ENCODE results near the gene SPACDR.
A peak's percentile ranks its signal among the peaks of the same experiment; 100 is the strongest.

The SPACDR gene

DNA sequence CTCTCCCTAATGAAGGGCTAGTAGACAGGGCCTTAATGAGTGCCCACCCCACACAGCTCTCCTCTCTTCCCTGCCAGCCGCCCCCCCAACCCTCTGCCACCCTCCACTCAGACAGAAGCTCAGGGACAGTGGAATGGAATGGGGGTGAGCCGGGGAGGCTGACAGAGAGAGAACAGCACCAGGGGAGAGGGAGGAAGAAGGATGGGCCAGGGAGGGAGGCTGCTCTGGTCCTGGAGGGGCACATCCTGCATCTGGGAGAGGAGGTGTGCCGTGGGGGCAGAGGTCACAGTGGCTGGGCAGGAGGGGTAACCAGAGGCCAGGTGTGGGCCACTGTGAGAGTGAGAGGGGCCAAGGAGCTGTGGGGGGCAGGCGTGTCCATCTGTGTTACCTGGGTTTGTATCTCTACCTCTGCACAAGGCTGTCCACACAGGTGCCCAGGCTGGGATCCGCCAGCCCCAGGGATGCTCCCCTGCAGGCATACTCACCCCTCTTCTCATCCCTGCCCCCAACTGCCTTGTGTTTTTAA lies 22.1 kb upstream of the SPACDR start:
- no peak for DNase-seq (ENCODE audit: insufficient read length, low spot score)
- FAIRE-seq = no peak

DNA sequence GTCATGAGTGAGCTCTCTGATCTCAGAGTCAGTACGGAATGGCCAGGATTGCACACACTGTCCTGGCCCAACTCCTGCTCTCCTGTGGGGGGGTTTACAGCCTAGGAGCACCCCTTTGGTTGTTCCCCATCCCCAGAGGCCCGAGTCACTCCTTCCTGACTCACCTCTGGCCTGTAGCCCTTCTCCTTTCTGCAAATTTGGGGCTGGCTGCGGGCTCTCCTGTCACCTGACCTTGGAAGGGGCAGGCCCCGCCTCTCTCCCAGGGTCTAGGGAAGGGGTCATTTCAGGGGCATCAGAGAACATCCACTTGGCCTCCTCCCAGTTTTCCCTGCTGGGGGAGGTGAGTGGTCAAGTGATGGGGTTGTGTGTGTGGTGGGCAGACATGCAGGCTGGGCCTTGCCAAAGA lies 21.4 kb upstream of the SPACDR start:
- no peak for FAIRE-seq
- DNase-seq (ENCODE audit: insufficient read length, low spot score) = no peak

DNA sequence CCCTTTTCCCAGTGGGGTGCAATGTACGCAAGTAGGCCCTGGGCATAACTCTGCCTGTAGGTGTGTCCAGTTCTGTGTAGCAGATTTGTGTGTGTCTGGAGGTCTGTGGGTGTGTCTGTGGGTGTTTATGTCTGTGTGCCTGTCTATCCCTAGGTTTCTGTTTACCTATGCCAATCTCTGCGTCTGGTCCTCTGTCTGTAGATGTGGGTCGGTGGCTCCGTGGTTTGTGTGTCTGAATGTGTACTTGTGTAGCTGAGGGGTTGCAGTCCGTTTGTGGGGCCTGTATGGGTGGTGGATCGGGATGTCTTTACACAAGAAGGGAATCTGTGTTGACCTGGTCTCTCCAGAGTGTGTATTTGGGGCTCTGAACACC lies 20.6 kb upstream of the SPACDR start:
- FAIRE-seq (no peak), DNase-seq (ENCODE audit: insufficient read length, low spot score) (no peak)

DNA sequence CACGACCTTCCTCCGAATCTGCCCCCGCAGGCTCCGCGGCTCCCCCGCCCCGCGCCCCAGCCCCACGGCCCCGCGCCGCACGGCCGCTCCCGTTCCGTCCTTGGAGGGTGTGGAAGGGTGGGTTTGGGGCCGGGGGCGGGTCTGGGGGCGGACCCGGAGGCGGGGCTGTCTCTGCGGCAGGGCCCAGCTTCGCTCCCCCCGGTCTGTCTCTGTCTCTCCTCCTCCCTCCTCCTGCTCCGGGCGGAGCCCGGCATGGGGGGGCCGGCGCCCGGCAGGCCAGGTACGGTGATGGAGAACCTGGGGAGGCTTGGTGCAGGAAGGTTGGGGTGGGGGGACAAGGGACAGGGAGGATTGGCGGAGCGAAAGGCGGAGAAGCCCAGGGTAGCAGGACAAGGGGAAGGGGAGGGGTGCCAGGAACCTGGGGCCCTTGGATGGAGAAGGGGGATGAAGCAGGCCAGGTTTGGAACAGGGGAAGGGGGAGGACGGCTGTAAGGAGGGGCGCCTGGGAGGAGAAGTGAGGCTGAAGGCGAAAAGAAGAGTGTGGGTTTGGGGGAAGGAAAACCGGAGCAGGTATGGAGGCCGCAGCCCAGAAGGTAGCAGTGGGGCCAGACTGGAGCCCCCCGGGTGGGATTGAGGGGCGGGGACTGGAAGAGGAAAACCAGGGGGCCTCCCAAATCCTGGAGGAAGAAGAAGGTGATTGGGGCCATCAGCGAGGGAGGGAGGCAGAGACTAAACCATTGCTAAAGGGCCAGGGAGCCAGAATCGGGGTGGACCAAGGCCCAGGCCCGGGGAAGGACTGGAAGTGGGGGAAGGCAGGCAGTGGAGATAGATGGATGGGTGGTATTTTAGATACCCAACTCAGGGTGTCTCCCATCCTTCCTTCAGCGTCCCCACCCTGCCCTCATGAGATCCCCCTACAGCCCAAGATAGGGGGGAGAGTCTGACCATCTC lies 19.9 kb upstream of the SPACDR start, which contains the start of gene NYAP1:
Gene NYAP1, plus strand, starts transcription at position 206 of the 951 bp plus-strand sequence. CDS start 1,385 bp downstream, outside the sequence.
- peak; percentile 67 for DNase-seq (ENCODE audit: insufficient read length, low spot score)
- FAIRE-seq = no peak

DNA sequence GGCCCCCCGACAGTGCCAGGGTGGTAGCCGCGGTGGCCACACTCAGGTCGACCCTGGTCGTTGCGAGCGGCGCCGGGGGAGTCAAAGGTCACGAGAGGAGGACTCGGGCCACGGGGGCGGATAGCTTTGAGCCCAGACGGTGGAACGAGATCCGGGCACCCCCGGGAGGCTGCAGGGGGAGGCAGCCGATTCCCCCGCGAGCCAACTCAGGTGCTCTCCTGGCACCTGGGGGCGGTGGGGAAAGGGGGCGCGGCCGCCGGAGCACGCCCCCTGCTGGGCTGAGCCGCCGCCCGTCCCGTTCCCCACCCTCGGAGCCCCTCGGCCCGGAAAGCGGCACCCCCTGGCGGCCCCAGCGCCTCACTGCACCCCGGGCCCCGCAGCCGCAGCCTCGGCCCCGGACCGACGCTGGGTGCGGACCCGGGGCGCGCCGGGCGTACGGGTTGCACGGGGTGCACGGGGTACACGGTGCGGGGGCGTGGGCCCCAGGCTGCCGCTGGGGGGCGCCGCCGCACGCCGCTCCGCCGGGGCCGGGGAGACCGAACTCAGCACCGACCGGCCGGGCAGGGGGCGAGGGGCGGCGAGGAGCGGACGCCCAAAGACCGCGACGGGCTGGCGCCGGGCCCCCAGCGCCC lies 19.1 kb upstream of the SPACDR start:
- FAIRE-seq (no peak), DNase-seq (ENCODE audit: insufficient read length, low spot score) (peak; percentile 51)

DNA sequence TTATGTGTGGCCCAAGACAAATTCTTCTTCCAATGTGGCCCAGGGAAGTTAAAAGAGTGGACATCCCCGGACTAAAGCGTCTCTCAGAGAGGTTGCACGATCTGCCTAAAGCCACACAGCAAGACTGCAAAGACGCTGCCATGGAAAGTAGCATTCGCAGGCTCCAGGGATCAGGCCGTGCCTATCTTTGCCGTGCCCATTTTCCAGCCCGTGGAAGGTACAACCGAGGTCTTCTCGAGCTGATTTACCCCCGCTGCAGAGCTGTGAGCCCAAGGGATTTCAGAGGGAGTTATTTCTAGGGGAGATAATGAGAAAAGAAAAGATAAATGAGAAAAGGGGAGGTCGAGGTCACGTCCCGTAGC lies 18.6 kb upstream of the SPACDR start:
- FAIRE-seq (no peak), DNase-seq (ENCODE audit: insufficient read length, low spot score) (no peak)

DNA sequence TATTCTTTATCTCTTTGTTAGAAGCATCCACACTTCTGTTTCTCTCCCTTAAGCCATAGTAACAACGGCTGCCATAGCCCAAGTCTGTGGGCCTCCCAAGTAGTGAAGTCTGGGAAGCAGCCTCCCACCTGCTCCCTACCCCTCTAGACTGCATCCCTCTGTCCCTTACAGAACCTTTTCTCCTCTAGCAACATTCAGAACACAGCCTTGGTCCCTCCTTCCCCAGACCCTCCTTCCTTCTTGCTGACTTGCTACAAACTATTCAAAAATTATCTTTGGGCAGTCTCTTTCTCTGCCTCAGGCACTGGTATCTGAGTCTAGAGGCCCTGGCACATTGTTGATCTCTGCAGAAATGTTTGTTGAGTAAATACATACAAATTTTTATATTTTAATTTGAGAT lies 17.4 kb upstream of the SPACDR start:
- no peak for DNase-seq (ENCODE audit: insufficient read length, low spot score)
- FAIRE-seq = no peak

DNA sequence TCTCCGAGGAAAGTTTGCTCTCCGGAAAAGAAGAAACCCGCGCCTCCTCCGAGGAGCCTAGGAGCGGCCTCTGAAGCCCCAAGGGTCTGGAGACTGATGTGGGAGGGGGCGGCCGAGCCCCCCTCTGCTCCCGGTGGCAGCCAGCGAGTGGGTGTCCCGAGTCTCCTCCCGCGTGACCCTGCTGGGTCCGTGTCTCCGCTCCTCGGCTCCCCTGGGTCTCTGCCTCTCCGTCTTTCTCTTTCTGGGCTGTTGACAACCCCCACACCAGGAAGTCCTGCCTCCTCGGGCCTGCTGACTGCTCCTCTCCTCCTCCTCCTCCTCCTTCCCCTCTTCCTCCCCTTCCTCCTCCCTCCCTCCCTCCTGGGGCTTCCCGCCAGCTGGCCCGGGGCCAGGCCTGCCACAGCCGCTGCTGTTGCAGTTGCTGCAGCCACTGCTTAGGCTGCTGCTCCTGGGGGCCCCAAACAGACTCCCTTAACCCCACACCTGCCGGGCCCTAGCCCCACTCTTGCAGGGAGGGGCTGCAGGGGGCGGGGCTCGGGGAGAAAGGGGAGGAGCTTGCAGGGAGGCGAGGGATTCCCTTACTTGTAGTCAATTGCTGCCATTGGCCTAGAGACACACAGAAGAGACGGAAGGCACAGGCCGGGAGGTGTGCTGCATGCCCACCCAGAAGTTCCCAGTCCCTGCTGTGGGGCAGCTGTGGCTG lies 15.0 kb upstream of the SPACDR start, which contains the start of gene TSC22D4:
Gene TSC22D4, minus strand, starts transcription at position 257 of the 703 bp plus-strand sequence. CDS start 1,176 bp downstream, outside the sequence.
- FAIRE-seq = no peak
- peak; percentile 83 for DNase-seq (ENCODE audit: insufficient read length, low spot score)

DNA sequence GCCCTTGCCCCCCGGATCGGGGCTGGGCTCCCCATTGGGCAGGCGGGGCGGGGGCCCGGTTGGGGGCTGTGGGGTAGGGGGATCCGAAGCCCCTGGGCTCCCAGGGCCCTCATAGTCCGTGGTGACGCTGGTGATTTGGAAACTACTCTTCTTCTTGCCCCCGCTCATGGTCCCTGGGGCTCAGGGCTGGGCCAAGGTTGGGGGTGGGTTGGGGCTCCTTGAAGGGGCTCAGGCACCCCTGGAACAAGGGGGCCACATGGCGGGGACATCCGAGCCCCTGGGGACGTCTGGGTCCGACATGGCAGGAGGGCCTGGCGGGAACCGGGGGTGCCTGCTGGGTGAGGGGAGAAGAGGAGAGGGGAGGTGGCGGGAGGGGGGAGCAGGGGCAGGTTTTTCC lies 13.8 kb upstream of the SPACDR start:
- no peak for FAIRE-seq
- no peak for DNase-seq (ENCODE audit: insufficient read length, low spot score)

DNA sequence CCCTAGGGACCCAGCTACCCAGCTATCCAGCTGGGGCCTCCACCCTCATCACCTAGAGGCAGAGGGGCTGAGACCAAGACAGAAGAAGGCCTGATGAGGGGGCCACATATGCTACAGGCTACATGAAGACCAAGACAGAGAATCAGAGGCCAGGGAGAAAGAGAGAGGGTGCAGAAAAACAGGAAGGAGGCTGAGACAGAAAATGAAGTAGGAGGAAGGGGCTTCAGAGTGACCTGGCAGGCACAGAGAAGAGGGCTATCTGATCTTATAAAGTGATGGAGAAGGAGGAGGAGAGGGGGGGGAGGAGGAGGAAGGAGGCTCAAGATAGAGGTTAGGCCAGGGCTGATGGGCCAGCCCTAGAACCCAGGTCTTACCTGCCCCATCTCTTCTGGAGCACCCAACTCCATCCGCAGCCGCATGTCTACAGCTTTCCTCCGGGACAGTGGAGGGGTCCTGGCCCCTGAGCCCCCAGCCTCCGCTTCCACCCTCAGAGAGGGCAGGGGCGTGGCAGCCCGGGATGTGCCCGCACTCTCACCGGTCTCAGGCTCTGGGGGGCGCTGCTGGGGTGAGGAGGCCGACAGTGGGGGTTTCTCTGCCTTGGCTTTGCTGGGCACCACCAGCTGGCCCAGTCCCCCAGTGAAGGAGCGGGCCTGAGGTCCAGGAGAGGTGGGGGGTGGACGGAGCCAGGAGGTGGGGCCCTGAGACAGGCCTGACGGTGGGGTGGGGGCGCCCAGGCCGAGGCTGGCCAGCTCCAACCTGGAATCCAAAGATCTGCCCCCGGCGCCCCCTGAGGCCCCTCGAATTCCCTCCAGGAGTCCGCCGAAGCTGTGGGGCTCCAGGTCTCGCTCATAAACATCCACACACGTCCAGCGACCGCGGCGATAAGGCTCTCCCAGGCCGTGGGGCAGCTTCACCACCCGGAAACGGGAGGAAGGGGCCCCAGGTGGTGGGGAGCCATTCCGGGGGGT lies 13.1 kb upstream of the SPACDR start:
- DNase-seq (ENCODE audit: insufficient read length, low spot score) = no peak
- FAIRE-seq = no peak

DNA sequence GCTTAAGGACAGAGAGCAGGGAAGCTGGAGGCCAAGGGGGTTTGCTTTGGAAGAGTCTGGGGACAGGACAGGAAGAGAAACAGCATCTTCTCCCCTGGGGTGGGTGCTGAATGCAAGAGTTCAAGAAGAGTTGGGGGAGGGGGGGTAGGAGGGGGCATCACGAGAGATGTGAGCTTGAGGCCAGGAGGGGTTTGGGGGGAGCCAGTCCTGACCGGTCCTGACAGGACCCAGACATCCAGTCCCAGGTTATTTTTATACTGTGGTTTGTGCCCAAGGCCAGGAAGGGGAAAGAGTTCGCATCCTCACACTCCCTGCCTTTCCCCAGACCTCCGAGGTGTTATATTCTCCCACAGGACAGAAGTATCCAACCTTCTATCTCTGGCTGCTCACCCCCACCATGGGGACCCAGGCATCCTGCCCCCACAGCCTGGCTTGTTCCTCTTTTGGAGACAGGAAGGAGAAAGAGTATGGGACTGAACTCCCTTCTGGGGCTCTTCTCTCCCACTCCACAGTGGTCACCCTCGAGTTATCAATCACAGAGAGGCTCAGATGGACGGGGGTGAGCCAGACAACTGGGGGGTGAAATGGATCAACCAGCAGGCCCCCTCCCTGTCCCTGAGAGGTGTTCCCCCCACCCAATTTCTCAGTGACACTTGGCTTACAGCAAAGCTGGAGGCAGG lies 12.2 kb upstream of the SPACDR start:
- DNase-seq (ENCODE audit: insufficient read length, low spot score) (no peak), FAIRE-seq (no peak)

DNA sequence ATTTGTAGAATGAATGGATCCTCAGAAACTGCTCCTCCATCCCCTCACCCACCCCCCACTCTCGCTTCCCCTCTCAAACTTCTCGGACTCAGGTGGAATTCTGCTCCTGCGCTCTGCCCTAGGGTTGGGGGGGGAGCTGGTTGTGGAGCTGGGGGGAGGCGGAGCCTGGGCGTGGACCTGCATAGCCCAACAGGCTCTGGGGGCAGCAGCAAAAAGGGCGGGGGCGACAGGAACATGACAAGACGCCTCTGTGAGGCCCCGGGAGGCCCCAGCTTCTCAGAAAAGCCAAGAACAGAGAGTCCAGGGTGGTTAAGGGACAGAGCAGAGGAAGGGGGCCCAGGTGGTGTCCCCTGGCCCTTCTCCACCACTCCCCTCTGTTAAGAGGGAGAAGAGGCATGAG lies 11.5 kb upstream of the SPACDR start:
- DNase-seq (ENCODE audit: insufficient read length, low spot score) = no peak
- FAIRE-seq = no peak

DNA sequence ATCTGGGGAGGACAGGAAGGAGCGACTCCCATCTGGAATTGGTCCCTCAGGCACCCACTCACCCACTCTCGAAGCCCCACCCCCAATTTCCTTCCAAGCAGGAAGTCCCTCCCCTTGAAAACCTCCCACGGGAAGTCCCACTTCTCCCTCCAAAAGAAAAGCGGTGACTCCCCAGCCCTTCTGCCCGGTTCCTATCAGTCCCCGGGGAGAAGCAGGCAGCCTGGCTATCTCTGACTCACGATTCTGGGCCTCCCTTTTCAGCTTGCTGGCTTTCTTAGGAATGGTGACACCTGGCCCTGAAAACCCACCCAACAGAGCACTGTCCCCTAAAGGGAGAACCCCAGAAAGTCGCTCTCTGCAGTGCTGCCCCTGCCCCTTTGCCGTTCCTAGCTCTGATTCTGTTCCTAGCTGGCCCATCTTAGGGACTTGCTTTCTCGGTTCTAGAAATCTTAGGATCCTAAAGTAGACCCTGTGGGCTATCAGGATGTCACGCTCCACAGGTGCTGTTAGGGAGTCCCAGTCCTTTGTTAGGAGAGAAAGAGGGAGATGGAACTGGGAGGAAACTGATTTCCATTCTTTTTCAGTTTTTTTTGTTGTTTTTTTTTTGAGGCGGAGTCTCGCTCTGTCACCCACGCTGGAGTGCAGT lies 8.9 kb upstream of the SPACDR start:
- FAIRE-seq = no peak
- no peak for DNase-seq (ENCODE audit: insufficient read length, low spot score)

DNA sequence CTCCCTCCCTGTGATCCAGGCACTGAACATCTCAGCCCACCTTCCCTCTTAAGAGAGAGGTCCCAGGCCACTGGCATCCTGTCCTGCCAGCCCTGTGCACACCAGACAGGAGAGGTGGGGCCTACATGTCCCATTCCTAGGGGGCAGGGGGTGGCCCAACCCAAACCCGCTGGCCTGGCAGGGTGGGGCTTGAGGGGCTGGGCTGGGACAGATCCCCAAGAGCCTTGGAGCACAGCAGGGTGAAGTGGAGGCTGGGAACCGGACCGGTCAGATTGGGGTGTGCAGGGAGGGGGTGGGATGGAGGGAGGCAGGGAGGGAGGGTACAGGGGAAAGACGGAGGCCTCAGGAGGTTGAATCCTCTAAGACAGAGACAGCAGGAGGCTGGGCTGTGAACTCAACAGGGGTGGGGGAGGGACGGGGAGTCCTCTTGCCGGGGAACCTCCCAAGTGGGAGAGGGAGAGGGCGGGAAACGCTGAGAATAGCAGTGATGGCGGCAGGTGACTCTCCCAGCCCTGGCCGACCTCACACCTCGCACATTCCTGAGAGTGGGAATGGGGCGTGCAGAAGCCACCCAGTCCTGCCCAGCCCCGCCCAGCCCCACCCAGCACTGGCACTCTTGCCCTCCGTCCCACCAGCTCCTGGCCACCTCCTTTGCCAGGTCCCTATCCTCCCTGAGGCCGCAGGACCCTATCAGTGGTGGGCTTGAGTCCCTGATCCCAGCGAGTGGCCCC lies 8.2 kb upstream of the SPACDR start:
- FAIRE-seq (no peak), DNase-seq (ENCODE audit: insufficient read length, low spot score) (no peak)

DNA sequence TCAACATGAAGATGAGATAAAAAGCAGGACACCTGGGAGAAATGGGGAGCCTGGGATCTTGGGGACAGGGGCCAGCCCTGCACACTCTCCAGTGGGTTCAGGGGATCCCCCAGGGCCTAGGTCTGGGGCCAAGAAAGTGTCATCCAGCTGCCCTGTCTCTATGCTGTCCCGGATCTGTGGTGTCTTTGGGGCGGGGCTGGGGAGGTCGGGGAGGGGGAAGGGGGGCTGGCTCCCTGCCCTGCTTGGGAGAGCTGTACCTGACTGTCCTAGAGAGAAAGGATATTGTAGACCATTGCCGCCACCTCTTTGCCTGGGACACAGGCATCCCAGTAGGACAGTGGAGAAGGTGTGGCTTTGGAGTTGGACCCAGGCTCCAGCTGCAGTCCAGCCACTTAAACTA lies 7.0 kb upstream of the SPACDR start:
- DNase-seq (ENCODE audit: insufficient read length, low spot score) (no peak), FAIRE-seq (no peak)

DNA sequence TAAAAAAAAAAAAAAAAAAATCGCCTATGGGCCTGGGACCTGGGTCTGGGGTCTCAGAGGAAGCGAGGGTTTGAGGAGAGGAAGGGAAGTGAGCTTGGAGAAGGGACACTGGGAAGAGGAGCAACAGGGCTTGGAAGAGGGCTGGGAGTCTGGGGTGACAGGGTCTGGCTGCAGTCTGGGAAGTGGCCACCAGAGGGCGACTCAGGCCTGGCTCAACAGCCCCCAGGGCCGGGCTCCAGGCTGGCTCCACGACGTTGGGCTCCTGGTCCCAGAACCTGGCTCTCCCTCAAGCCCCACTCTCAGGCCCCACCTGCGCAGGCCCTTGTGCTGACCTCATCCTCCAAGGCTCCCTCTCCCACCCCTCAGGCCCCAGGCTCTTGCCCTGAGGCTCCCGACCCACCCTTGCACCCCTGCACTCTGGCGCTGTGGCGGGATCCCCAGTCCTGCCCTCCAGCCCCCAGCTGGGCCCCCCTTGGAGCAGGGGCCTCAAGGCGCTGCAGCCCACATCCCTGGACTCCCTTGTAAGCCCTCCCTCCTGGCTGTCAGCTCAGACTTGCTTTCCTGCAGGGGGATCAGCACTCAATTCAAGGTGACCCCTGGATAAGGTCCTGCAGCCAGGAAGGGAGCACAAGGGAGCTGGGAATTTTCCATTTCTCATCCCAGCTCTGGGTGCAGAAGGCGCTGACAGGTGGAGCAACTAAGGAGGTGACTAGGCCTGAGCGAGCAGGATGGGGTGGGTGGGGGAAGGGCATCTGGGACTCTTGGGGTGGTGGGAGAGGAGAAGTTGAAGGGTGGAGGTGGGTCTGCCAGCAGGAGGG lies 5.4 kb upstream of the SPACDR start:
- FAIRE-seq (no peak), DNase-seq (ENCODE audit: insufficient read length, low spot score) (peak; percentile 73)

DNA sequence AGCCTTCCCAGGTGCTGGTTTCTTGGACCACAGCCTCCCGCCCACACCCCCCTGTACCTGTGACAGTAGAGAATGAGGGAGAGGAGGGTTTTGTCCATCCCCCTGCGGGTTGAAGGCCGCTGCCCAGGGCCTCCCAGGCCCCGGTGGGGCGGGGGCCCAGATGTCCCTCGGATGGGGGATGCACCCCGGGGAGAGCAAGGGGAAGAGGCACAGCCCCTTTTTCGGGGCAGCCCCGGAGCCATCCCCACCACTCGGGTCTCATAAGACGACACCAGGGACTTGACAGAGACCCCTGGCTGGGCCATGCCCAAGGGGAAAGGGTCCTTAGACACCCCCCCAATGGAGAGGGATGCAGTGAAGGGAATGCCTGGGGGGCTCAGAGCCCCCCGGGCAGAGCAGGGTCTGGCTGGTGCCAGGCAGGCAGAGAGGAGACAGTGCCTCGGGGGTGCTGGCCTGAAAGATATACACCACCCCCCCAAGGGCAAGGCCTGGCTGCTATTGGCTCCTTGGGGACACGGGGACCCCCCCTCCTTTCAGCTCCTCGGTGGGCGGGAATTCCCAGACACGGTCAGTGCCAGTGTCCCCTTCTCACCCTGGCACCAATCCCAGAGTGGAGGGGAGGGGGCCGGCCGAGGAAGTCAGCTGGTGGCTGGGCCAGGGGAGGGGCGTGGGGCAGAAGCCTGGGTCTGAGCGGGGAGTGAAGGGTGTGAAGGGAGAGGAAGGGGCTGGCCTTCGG lies 3.7 kb upstream of the SPACDR start:
- FAIRE-seq = no peak

More for the DNA sequence above, 3.7 kb upstream of the SPACDR start:
- no peak for DNase-seq (ENCODE audit: insufficient read length, low spot score)

Data from HTR-8/SVneo (cell line).